Stimulated activated CD4-positive, alpha-beta T cell treated with anti-CD3 and anti-CD28 coated beads, TNF-alpha, amount 100 ng/mL, for 4 hours (primary cell): ENCODE results near the gene SSBP3.

ENCODE experiments used
- DNase-seq, 3 experiments: peaks; one replicate each; pipeline ENCODE4 v3.0.0-alpha.2; 2020; ENCODE audit warnings: low read depth in 3 of 3

The SSBP3 gene

DNA sequence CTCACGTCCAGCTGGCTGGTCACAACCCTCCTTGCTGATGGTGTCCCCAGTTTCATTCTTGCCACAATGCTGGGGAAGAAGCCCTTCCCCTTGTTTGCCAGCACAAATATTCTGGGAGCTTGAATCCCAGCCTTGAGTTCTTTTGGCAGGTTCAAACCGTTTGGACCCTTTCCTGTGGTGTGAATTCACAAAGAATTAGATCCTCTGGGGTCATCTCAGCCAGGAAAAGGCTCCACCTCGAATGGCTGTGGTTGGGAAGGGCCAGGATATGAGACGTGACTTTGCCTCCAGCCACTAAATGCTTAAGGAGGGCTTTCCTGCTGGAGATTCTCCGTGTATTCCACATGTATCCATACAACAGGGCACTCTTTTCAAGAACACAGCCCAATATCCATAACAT, 139.3 kb downstream of the SSBP3 start:
- DNase-seq, result no peak

- DNase-seq, result no peak
Observed at GRCh38 chr1:54266195-54266594, 140.0 kb downstream of the SSBP3 start.

- no peak for DNase-seq
Observed at GRCh38 chr1:54265659-54266058, 140.5 kb downstream of the SSBP3 start.

DNA sequence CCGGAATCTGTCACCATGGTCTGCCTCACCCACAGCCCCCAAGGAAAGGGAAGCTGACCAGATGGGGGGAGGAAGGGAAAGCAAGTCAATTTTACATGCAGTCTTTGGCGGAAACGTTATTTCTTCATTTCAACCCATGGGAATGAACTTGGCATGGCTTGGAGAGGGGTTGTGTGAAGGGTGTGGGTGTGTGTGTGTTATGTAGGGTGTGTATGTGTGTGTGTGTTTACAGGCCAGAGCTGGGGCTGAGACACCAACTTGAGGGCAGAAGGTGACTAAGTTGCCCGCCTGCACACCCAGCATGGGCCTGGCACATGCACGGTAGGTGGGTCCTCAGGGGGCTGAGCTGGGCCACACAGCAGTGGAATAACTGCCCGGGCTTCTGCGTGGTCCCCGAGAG, 141.1 kb downstream of the SSBP3 start:
- DNase-seq, result no peak

DNA sequence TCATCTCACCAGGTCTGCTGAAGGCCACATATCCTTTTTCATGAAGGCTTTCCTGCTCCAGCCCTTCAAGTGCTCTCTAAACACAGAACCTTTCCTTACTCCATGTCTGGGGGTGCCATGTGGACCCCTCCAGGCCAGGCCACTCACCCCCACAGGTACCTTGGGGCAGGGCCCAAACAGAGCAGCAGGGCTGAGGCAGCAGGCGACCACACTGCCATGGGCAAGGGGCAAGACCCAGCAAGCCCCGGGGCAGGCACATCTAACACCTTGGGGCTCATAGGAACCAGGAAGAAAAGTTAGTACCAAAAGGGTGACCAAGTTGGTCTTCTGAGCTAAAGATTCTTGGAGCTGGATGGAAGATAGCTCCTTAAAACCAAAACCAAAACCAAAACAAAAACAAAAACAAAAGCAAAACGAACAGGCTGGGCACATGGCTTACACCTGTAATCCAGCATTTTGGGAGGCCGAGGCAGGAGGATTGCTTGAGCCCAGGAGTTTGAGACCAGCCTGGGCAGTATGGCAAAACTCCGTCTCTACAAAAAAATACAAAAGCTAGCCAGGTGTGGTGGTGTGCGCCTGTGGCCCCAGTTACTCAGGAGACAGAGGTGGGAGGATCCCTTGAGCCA, 142.5 kb downstream of the SSBP3 start:
- no peak for DNase-seq

DNA sequence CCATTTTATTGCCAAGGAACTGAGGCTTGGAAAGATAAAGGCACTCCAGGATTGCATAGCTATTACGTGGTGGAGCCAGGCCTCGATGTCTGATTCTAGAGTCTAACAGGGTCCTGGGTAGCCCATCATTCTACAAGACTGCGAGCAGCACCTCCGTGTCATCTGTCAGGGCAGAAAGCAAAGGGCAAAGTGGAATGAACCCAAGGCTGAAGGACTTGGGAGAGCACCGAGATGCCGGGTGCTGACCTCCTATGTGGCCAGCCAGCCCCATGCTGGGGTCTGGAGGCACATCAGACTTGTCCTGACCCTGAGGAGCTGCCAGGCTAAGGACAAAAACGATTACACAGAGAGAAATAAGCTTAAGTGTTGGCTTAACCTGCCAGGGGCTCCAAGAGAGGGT, 143.9 kb downstream of the SSBP3 start:
- DNase-seq, result no peak

- DNase-seq, result no peak
Observed at GRCh38 chr1:54260810-54261209, 145.4 kb downstream of the SSBP3 start.

- DNase-seq, result no peak
Observed at GRCh38 chr1:54259546-54260140, 146.6 kb downstream of the SSBP3 start.

DNA sequence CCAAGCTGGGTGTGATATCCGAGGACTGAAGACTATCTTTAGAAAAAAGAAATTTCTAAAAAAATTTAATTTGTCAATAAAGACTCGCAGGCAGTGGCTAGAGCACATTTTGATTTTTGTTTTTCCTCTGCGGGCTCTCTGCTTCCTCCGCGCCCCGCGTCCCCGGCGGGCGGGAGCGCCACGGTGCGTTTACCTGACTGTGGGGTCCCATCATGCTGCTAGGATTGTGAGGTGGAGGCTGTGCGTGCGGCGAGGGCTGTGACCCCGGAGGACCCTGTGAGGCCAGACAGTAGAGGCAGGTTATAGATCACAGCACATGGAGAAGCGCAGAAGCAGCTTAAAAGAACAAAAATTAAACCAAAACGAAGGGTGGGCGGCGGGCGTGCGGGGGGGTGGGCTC, 148.3 kb downstream of the SSBP3 start:
- no peak for DNase-seq

DNA sequence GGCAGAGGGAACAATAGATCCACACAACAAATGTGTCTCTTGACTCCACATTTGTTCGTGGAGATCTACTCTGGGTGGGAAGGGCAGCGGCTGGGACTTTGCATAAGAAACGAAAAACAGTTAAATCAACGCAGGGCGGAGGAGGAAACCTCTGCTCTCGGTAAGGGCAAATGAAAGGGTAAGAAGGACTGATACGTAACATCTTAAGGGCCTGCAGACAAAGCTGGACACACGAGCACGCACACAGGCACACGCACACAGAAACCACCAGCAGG, 148.9 kb downstream of the SSBP3 start:
- no peak for DNase-seq

DNA sequence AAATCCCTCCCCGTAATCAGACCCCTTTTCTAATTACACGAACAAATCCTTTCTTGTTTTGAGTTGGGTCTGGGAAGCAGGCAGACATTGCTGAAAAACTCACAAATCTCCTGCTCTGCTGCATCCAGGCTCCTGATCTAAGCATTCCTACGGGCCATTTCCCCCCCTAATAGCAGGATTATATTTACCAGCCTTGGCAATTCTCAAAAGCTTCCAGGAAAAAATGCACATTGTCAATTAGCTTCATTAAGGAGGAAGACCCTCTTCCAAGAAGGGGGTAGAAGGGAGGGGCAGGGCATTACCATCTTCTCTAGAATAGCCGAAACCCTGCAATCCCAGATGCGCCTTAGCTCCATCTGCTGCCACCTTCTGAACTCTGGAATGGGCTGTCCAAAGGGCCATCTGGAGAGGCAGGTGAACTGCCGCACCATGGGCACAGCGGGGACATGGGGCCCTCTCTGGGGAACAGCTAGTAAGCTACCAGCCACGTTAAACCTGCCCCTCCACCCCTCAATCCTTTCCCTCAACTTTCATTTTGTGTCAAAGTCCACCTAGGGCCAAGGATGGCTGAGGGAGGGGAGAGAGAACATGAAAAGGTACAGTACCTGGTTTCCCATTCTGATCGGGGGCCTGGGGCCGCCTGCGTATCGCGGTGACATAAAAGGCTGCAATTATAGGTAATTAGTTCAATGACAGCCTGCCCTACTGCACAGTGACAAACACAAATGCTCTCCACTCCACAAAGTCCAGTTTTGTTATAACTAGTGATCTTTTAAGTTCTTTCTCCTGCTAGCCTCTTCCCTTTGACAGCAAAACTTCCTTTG, 149.5 kb downstream of the SSBP3 start:
- no peak for DNase-seq

DNA sequence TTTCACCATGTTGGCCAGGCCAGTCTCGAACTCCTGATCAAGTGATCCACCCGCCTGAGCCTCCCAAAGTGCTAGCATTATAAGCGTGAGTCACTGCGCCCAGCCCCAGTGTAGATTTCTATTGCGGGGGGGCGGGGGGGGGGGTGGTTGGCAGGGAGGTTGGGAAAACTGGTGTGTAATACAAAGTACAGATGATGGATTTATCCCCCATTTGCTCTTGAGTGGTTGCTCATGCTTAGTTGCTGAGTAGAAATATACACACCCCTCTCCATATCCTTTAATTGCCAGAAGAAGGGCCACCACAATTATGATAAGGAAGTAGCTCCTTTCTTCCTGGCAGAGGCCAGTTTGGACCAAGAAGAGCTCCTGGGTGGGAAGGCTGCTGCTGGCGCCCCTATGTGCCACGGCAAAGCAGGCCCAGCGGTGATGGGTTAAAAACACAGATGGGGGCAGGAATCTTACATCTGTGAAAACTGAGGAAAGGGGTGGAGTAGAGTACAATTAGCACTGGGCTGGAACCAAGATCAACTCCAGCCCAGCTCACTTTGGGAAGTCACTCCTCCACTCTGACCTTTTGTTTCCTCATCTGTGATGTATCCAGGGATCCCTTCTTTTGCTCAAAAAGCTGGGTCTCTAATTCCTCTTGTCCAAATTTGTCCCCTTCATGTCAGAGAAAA, 151.0 kb downstream of the SSBP3 start:
- DNase-seq, result no peak

DNA sequence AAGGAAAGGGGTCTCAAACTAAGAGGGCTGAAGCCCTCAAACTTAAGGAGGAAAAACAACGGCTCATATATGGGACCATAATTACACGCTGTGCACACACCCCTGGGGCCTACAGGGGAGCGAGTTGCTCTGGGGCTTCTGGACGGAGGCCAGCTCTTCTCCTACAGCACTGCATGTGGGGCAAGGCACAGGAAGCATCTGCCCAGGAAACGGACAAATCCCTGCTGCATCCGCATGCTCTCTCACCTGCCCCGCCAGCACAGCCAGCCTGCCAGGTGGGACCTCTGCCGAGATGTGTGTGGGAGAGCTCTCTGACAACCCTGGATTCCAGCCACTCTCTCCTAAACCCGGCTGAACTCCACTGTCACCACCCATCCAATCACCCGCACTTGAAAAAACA, 152.1 kb downstream of the SSBP3 start:
- no peak for DNase-seq

GRCh38 chr1:54253480-54253879, 152.7 kb downstream of the SSBP3 start:
- no peak for DNase-seq

GRCh38 chr1:54252371-54252936, 153.7 kb downstream of the SSBP3 start:
- no peak for DNase-seq

DNA sequence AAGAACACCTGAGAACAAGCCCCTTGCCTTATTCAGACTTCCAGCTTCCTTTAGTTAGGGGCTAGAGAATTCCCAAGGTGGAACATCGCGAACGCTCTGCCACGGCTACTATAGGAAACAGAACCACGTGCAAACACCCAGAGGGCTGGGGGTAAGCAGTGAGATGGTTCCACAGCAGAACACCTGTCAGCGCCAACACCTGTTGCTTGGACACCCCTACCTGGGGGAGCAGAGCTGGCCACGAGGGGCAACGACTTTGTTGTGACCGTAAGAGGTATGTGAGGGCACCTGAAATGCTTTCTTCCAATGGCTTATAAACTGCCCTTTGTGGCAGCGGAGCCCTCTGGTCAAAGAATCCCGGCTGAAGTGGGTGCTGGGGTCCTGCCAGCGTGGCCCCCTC, 155.5 kb downstream of the SSBP3 start:
- no peak for DNase-seq

DNA sequence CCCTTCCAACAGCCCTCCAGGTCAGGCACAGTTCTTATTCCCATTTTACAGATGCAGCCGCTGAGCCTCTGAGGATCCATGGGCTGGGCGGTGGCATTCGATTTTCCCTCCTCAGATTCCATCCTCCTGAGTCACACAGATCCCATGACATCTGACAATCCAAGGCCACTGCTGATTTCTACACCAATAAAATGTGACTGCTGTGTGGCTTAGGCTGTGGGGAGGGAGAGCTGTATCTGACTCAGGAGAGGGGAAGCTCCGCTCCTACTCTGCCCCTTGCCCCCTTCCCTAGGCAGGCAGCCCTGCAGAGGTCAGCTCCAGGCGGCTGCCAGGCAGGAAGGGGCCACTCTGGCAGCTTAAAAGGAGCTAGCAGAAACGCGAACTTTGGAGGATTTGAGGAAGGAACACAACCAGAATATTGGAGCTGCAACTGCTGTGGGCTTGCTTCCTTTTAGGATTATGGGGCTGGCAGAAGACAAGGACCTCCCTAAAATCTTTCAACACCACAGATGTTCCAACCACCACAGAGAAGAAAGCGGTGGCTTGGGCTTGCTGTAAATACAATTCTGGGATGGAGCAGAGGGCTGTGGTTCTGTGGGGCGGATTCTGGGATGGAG, 156.3 kb downstream of the SSBP3 start:
- no peak for DNase-seq

DNA sequence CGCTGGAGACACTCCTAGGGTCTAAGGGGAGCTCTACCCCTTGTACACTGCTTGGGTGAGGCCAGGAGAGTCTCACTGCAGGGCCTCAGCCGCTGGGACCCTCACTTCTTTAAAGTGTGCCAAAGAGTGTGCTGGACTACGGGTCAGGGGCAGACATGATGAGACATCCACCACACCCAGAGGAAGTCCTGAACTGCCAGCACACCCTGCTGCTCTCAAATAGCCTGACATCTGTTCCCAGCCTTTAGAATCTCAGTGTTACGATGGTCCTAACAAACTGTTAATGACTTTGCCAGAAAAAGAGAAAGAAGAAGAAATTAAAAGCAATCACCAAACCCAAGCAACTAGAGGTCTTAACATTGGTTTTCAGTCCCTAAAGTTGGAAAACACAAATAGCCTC, 157.2 kb downstream of the SSBP3 start:
- no peak for DNase-seq

DNA sequence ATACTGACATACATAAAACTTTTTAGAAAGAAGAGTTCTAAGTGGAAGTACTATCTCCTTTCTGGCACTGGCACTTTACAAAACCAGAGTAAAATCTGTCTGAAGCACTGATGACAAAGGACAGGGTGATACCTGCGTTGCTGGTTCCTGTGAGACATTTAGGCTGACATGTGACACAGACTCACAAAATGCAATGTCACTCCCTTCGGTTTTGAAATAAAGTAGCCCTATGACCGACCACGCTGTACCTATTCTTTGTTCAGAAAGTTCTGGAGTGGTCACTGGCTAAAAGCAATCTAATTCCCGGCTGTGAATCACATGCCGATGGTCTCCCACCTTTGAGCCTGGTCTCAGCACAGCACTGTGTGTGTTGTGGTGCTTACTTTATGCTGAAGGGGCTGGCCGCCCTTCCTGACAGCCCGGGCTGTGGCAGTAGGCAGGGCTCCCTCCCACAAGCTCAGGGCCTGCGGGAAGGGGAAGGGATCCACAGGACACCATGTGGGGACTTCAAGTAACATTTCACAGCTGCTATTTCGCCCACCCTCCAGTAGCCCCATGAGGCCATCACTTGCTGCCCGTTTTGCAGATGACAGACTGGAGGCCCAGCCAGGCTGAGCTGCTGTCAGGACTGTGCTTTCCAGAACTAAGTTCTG, 158.2 kb downstream of the SSBP3 start:
- DNase-seq, result no peak

- no peak for DNase-seq
Observed at GRCh38 chr1:54246116-54246721, 160.0 kb downstream of the SSBP3 start.

DNA sequence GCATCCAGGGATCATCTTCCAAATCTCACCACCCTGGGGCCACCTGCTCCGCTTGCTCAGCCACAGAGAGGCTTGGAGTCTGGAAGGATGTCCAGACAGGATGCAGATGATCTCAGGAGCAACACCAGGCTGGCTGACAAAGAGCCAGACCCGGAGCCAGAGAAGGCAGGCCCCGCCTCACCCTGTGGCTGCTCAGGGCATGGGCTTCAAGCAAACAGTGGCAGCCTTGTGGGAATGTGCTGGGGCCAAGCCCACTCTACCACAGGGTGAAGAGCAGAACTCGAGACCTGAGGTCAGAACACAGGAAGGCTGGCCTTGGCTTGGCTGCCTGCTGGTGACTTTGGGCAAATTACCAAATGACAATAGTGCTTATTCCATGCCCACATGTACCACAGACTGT, 160.7 kb downstream of the SSBP3 start:
- DNase-seq, result no peak
